HEK293 (cell line): ENCODE results near the gene IRF8.

Experiments used
- TF ChIP-seq, protein P1 (sequence below): fragments of 450-650 bp; formaldehyde crosslinking; IDR thresholded peaks from 2 replicates; pipeline ENCODE4 v1.5.1; 2016; ENCODE audit warnings: missing biosample characterization, missing genetic modification characterization
- TF ChIP-seq, protein P2 (sequence below): IDR thresholded peaks from 2 replicates; pipeline ENCODE4 v1.6.1; 2011; ENCODE audit warnings: mild to moderate bottlenecking, low read depth, low read length, borderline replicate concordance

DNA sequence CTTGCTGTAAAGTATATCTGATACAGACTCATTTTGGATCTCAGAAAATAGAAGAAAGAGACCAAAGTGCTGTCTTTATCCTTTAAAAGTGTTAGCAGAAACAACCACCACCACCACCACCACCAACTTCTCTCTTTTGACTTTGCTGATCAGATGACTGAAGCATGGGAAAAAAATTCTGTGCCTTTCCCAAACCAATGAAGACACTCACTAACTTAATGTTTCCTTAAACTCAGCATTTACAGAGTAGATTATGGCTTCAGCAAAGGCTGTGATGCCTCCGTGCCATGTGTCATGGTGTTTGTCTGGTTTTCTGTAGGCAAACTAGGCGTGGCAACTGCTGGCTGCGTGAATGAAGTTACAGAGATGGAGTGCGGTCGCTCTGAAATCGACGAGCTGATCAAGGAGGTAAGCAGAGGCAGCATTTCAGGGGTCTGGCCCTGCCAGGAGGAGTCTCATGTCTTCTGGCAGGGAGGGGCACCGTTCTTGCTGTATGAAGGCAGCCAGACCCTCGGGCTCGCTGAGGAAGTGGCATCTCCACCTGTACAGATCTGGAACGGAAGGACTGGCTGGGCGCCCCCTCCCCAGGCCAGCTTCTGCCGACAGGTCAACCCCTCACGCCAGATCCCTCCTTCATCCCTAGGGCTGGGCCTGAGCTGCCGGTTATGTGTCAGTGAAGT, 12.4 kb downstream of the IRF8 start:
- TF ChIP-seq, protein P1, sequence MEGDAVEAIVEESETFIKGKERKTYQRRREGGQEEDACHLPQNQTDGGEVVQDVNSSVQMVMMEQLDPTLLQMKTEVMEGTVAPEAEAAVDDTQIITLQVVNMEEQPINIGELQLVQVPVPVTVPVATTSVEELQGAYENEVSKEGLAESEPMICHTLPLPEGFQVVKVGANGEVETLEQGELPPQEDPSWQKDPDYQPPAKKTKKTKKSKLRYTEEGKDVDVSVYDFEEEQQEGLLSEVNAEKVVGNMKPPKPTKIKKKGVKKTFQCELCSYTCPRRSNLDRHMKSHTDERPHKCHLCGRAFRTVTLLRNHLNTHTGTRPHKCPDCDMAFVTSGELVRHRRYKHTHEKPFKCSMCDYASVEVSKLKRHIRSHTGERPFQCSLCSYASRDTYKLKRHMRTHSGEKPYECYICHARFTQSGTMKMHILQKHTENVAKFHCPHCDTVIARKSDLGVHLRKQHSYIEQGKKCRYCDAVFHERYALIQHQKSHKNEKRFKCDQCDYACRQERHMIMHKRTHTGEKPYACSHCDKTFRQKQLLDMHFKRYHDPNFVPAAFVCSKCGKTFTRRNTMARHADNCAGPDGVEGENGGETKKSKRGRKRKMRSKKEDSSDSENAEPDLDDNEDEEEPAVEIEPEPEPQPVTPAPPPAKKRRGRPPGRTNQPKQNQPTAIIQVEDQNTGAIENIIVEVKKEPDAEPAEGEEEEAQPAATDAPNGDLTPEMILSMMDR (tag by site-specific recombination) = no peak
- TF ChIP-seq, protein P2, sequence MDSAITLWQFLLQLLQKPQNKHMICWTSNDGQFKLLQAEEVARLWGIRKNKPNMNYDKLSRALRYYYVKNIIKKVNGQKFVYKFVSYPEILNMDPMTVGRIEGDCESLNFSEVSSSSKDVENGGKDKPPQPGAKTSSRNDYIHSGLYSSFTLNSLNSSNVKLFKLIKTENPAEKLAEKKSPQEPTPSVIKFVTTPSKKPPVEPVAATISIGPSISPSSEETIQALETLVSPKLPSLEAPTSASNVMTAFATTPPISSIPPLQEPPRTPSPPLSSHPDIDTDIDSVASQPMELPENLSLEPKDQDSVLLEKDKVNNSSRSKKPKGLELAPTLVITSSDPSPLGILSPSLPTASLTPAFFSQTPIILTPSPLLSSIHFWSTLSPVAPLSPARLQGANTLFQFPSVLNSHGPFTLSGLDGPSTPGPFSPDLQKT = no peak
